Endothelial cell of umbilical vein (primary cell): ENCODE data around the gene ST6GALNAC2. TPM values are rescaled to one million over a fixed set of nuclear protein-coding genes. Genes with fewer than 3 reads are reported as not detected.

Experiments used
- BruUV-seq: library from RNA; stranded (reverse); fragments of 400-500 nt; replicated peaks from 2 replicates; lab custom pipeline; 2021; lab: Mats Ljungman, UMichigan
- CTCF ChIA-PET: fragments of 300-600, 350-600 bp; sonication (Branson Sonifier 250); formaldehyde crosslinking; loops from one replicate; lab custom pipeline; 2021; ENCODE audit warnings: antibody characterized with exemption, inconsistent platforms; lab: Charles Lee
- POLR2A ChIA-PET: fragments of 300-600, 350-600 bp; sonication (Branson Sonifier 250); formaldehyde crosslinking; loops from one replicate; lab custom pipeline; 2021; ENCODE audit warnings: antibody characterized with exemption, inconsistent platforms; lab: Charles Lee
- DNase-seq: peaks from one replicate; pipeline ENCODE4 v3.0.0-alpha.2; 2011; ENCODE audit warnings: low read depth, low spot score
- FAIRE-seq: peaks from 2 replicates; lab custom pipeline; 2011; peaks lifted over from hg19 to GRCh38; lab: Jason Lieb, UNC
- H2AFZ ChIP-seq: 2 replicates; pipeline ENCODE4 v1.6.0; 2012; ENCODE audit warnings: low read depth, low read length, control low read depth, inconsistent platforms
- H3K27ac ChIP-seq: 2 replicates; pipeline ENCODE4 v1.5.1; 2011; ENCODE audit warnings: low read depth, mild to moderate bottlenecking, control low read depth, low read length, moderate library complexity; ENCODE audit not compliant: insufficient read depth
- H3K27me3 ChIP-seq, 2 experiments: 2 replicates each; pipeline versions ENCODE4 v1.6.0 to v1.6.1; 2011; ENCODE audit warnings: low read length in 2 of 2, mixed read lengths in 1 of 2; ENCODE audit not compliant: control insufficient read depth in 2 of 2, insufficient read depth in 2 of 2
- H3K36me3 ChIP-seq, 2 experiments: 2 replicates in 1 of 2; 3 replicates in 1 of 2; pipeline ENCODE4 v1.5.1; 2011; ENCODE audit warnings: low read length in 2 of 2, mild to moderate bottlenecking in 1 of 2, moderate library complexity in 1 of 2; ENCODE audit not compliant: control insufficient read depth in 2 of 2, insufficient read depth in 2 of 2; ENCODE audit errors: extremely low read depth in 1 of 2
- H3K4me1 ChIP-seq: 3 replicates; pipeline ENCODE4 v1.5.1; 2011; ENCODE audit warnings: mild to moderate bottlenecking, low read length; ENCODE audit not compliant: control insufficient read depth, insufficient read depth; ENCODE audit errors: extremely low read depth
- H3K4me2 ChIP-seq: 2 replicates; pipeline ENCODE4 v1.6.1; 2011; ENCODE audit warnings: low read length, control low read depth, mixed read lengths; ENCODE audit not compliant: insufficient read depth
- H3K4me3 ChIP-seq, 3 experiments: fragments of 200-600 bp in 1 of 3; sonication (generic), shearing (Covaris generic) in 1 of 3; replicated peaks in 1 of 3; 2 replicates each; pipeline ENCODE4 v1.5.1; 2011 to 2016; ENCODE audit warnings: control low read depth in 3 of 3, low read length in 3 of 3, mild to moderate bottlenecking in 2 of 3, inconsistent platforms in 1 of 3, low read depth in 1 of 3, moderate library complexity in 1 of 3; ENCODE audit not compliant: insufficient read depth in 1 of 3
- H3K79me2 ChIP-seq: 2 replicates; pipeline ENCODE4 v1.6.0; 2012; ENCODE audit warnings: low read length, inconsistent platforms; ENCODE audit not compliant: control insufficient read depth, insufficient read depth
- H3K9ac ChIP-seq: replicated peaks from 2 replicates; pipeline ENCODE3; 2011; ENCODE audit warnings: low read length, control low read depth; ENCODE audit not compliant: insufficient read depth; ENCODE audit errors: extremely low read depth
- H3K9me1 ChIP-seq: replicated peaks from 3 replicates; pipeline ENCODE4 v1.6.0; 2011; ENCODE audit warnings: mild to moderate bottlenecking, low read length; ENCODE audit not compliant: control insufficient read depth, insufficient read depth; ENCODE audit errors: extremely low read depth
- H3K9me3 ChIP-seq: replicated peaks from 2 replicates; pipeline ENCODE4 v1.5.1; 2012; ENCODE audit warnings: low read length, inconsistent platforms; ENCODE audit not compliant: control insufficient read depth, insufficient read depth
- H4K20me1 ChIP-seq: replicated peaks from 2 replicates; pipeline ENCODE3; 2011; ENCODE audit warnings: mild to moderate bottlenecking, low read length; ENCODE audit not compliant: control insufficient read depth, insufficient read depth; ENCODE audit errors: extremely low read depth
- CTCF ChIP-seq, 2 donors: IDR thresholded peaks; 1 replicate in 1 of 2; 2 replicates in 1 of 2; pipeline ENCODE4 v1.5.1; 2011; ENCODE audit warnings: low read length in 2 of 2, mild to moderate bottlenecking in 2 of 2, moderate library complexity in 2 of 2, control low read depth in 1 of 2, inconsistent platforms in 1 of 2, low read depth in 1 of 2; ENCODE audit not compliant: insufficient read depth in 1 of 2; ENCODE audit errors: extremely low read depth in 1 of 2
- EZH2 ChIP-seq: IDR thresholded peaks from 2 replicates; pipeline ENCODE4 v1.6.1; 2012; ENCODE audit warnings: borderline replicate concordance, low read depth, mild to moderate bottlenecking, moderate library complexity, low read length, inconsistent platforms; ENCODE audit not compliant: severe bottlenecking
- FOS ChIP-seq: IDR thresholded peaks from 2 replicates; pipeline ENCODE4 v1.6.1; 2011; ENCODE audit warnings: mild to moderate bottlenecking, low read length, moderate library complexity, borderline replicate concordance; ENCODE audit not compliant: insufficient read depth
- GATA2 ChIP-seq: IDR thresholded peaks from 2 replicates; pipeline ENCODE4 v1.7.0; 2011; ENCODE audit warnings: low read depth, mild to moderate bottlenecking, moderate library complexity, mixed read lengths, low read length; ENCODE audit not compliant: insufficient read length, insufficient read depth
- JUN ChIP-seq: IDR thresholded peaks from 2 replicates; pipeline ENCODE4 v1.6.1; 2011; ENCODE audit warnings: borderline replicate concordance, low read depth; ENCODE audit not compliant: insufficient read length, insufficient read depth
- MAX ChIP-seq: IDR thresholded peaks from 2 replicates; pipeline ENCODE4 v1.6.1; 2011; ENCODE audit not compliant: insufficient read depth, insufficient read length
- MYC ChIP-seq: IDR thresholded peaks from one replicate; pipeline ENCODE4 v1.6.1; 2011; ENCODE audit warnings: mild to moderate bottlenecking, low read depth, low read length
- POLR2A ChIP-seq: IDR thresholded peaks from 2 replicates; pipeline ENCODE4 v1.6.1; 2012; ENCODE audit warnings: low read depth, mild to moderate bottlenecking, control low read depth, low read length
- POLR2AphosphoS5 ChIP-seq: IDR thresholded peaks from 2 replicates; pipeline ENCODE4 v1.6.1; 2012; ENCODE audit warnings: low read depth, mild to moderate bottlenecking, control low read depth, low read length, moderate library complexity; ENCODE audit not compliant: insufficient read depth
- dilution Hi-C: fragments of 300-500 bp; cut with MboI; formaldehyde crosslinking; loops from one replicate; pipeline ENCODE4 v1.15.0; 2019; ENCODE audit warnings: low sequenced_read_pairs; ENCODE audit not compliant: extremely low pct_ligation_motif_present
- intact Hi-C: fragments of 100-400 bp; cut with micrococcal nuclease; formaldehyde crosslinking; loops from one replicate; pipeline ENCODE4 v1.10.0; 2022
- polyA plus RNA-seq, 4 experiments: library from polyadenylated mRNA; depleted of rRNA in 3 of 4; stranded (reverse) in 3 of 4; unstranded in 1 of 4; fragments of >200 nt; gene quantifications; 2 replicates each; pipeline versions ENCODE4 v1.2.1 to v1.2.3, GENCODE V29; 2011 to 2012; ENCODE audit warnings: missing spikeins in 1 of 4
- total RNA-seq: library from RNA; stranded (reverse); gene quantifications from 2 replicates; pipeline ENCODE4 v1.2.3, GENCODE V29; 2021

ST6GALNAC2 gene
- total and polyA plus RNA-seq, 2 donors (not counting 3 experiments of a cell fraction or from before 2014, with no cell fraction given) = 0.59 to 1.7 TPM

- H2AFZ ChIP-seq = no peak overlapping the region
- H3K4me1 ChIP-seq = peaks cover 10% of the 10 kb centered on the region
- no peaks in the 10 kb centered on the region for H4K20me1 ChIP-seq
- BruUV-seq = no TSS peak
- dilution Hi-C loops (no loop called here), intact Hi-C loops (no loop called here)
- no peak overlapping the region for H3K4me2 ChIP-seq
- H3K36me3 ChIP-seq = no peaks in the 10 kb centered on the region
- no peak for TF ChIP-seq FOS
- no peak for TF ChIP-seq JUN
- no peak for TF ChIP-seq MAX
- TF ChIP-seq POLR2A = no peak
- TF ChIP-seq POLR2AphosphoS5 = no peak
- no peak for TF ChIP-seq EZH2
- no peak for TF ChIP-seq CTCF (IDR thresholded peaks at IDR 0.05; ENCODE audit: extremely low read depth in 1 of 2, insufficient read depth in 1 of 2, low read depth in 1 of 2, low read length in 2 of 2)
- no peak for TF ChIP-seq MYC
- no peak for TF ChIP-seq GATA2
- no peak overlapping the region for H3K4me3 ChIP-seq
- CTCF ChIA-PET = interaction anchor here (1.0 to 5.6 kb wide), 7 partner anchors 13 to 138 kb away, joined by 3 to 106 read pairs (median 26); no protein-coding TSS in a partner anchor
- H3K9me1 ChIP-seq = no peaks in the 10 kb centered on the region
- H3K79me2 ChIP-seq = no peaks in the 10 kb centered on the region
- H3K27ac ChIP-seq = no peak overlapping the region
- H3K27me3 ChIP-seq = peaks cover 0 to 5% of the 10 kb centered on the region in 2 experiments
- POLR2A ChIA-PET = no interaction called here
- DNase-seq (no peak), FAIRE-seq (no peak)
- H3K9me3 ChIP-seq = no peaks in the 10 kb centered on the region
- H3K9ac ChIP-seq = no peak overlapping the region
These were observed 41.7 kb downstream of the ST6GALNAC2 start for GRCh38 chr17:76543826-76544545.
